Liver (tissue), 9 donors: ENCODE measurements around the gene RNF13. TPM values are rescaled to one million over a fixed set of nuclear protein-coding genes. Genes with fewer than 3 reads are reported as not detected.

ENCODE experiments used
- DNase-seq: peaks from one replicate; pipeline ENCODE4 v3.0.0-alpha.2; 2017; ENCODE audit warnings: low spot score
- H3K27ac ChIP-seq, 2 donors: one replicate each; pipeline ENCODE4 v1.7.0; 2013; ENCODE audit warnings: inconsistent platforms in 2 of 2, low read length in 2 of 2, control low read depth in 1 of 2, low read depth in 1 of 2, mild to moderate bottlenecking in 1 of 2
- H3K27me3 ChIP-seq, 4 donors: one replicate each; pipeline versions ENCODE4 v1.6.1 to v1.7.0; 2013; ENCODE audit warnings: low read length in 3 of 4, inconsistent platforms in 1 of 4, mild to moderate bottlenecking in 1 of 4, moderate library complexity in 1 of 4; ENCODE audit not compliant: control insufficient read depth in 4 of 4, insufficient read depth in 4 of 4
- H3K36me3 ChIP-seq, 4 donors: one replicate each; pipeline versions ENCODE4 v1.6.1 to v1.7.0; 2013; ENCODE audit warnings: low read length in 3 of 4, mild to moderate bottlenecking in 3 of 4, low read depth in 1 of 4, moderate library complexity in 1 of 4; ENCODE audit not compliant: control insufficient read depth in 4 of 4, insufficient read depth in 3 of 4
- H3K4me1 ChIP-seq, 4 donors: one replicate each; pipeline versions ENCODE4 v1.6.1 to v1.7.0; 2013; ENCODE audit warnings: low read length in 3 of 4, mild to moderate bottlenecking in 3 of 4, moderate library complexity in 1 of 4; ENCODE audit not compliant: control insufficient read depth in 4 of 4, insufficient read depth in 4 of 4
- H3K4me3 ChIP-seq, 3 donors: one replicate each; pipeline versions ENCODE4 v1.6.1 to v1.7.0; 2013; ENCODE audit warnings: low read length in 3 of 3, control low read depth in 1 of 3, low read depth in 1 of 3, mild to moderate bottlenecking in 1 of 3
- H3K9ac ChIP-seq, 2 donors: one replicate each; pipeline ENCODE4 v1.7.0; 2013; ENCODE audit warnings: low read length in 2 of 2, mild to moderate bottlenecking in 2 of 2, moderate library complexity in 2 of 2, control low read depth in 1 of 2, low read depth in 1 of 2
- H3K9me3 ChIP-seq, 4 donors: one replicate each; pipeline versions ENCODE4 v1.6.1 to v1.7.0; 2013; ENCODE audit warnings: low read length in 3 of 4; ENCODE audit not compliant: control insufficient read depth in 4 of 4
- EGR1 ChIP-seq, 2 donors: IDR thresholded peaks; 2 replicates each; pipeline ENCODE4 v1.6.1; 2016 to 2018; ENCODE audit warnings: antibody characterized with exemption in 2 of 2, low read depth in 2 of 2
- FOXA1 ChIP-seq: IDR thresholded peaks from 2 replicates; pipeline ENCODE4 v1.6.1; 2016; ENCODE audit warnings: antibody characterized with exemption
- FOXA2 ChIP-seq: IDR thresholded peaks from 2 replicates; pipeline ENCODE4 v1.6.1; 2016; ENCODE audit warnings: antibody characterized with exemption
- GABPA ChIP-seq, 2 donors: IDR thresholded peaks in 1 of 2; conservative IDR thresholded peaks in 1 of 2; 2 replicates each; pipeline ENCODE4 v1.6.1; 2016; ENCODE audit warnings: antibody characterized with exemption in 2 of 2, mild to moderate bottlenecking in 1 of 2, moderate library complexity in 1 of 2
- HNF4A ChIP-seq, 2 donors: conservative IDR thresholded peaks; 2 replicates each; pipeline ENCODE4 v1.6.1; 2016; ENCODE audit warnings: antibody characterized with exemption in 2 of 2, mild to moderate bottlenecking in 2 of 2
- HNF4G ChIP-seq: IDR thresholded peaks from 2 replicates; pipeline ENCODE4 v1.6.1; 2016; ENCODE audit warnings: antibody characterized with exemption
- JUND ChIP-seq, 2 donors: IDR thresholded peaks; 2 replicates each; pipeline ENCODE4 v1.6.1; 2016; ENCODE audit warnings: antibody characterized with exemption in 2 of 2
- NR2F2 ChIP-seq: IDR thresholded peaks from 2 replicates; pipeline ENCODE4 v1.6.1; 2016; ENCODE audit warnings: antibody characterized with exemption
- RAD21 ChIP-seq, 2 donors: IDR thresholded peaks; 2 replicates each; pipeline ENCODE4 v1.6.1; 2016; ENCODE audit warnings: antibody characterized with exemption in 2 of 2, mild to moderate bottlenecking in 2 of 2
- RXRA ChIP-seq, 2 donors: IDR thresholded peaks; 2 replicates each; pipeline ENCODE4 v1.6.1; 2017 to 2018; ENCODE audit warnings: antibody characterized with exemption in 2 of 2, mild to moderate bottlenecking in 1 of 2
- SP1 ChIP-seq: IDR thresholded peaks from 2 replicates; pipeline ENCODE4 v1.6.1; 2018; ENCODE audit warnings: antibody characterized with exemption, mild to moderate bottlenecking
- TAF1 ChIP-seq: conservative IDR thresholded peaks from 2 replicates; pipeline ENCODE4 v1.6.1; 2016; ENCODE audit warnings: antibody characterized with exemption, mild to moderate bottlenecking
- WGBS: extraction: QIAGEN DNeasy Blood & Tissue Kit; methylation state at CpG from one replicate; pipeline ENCODE4 v1.1.7; 2013; 5-methylcytosine and 5-hydroxymethylcytosine counted together
- polyA plus RNA-seq, 2 donors: library from polyadenylated mRNA; stranded (reverse) in 1 of 2; unstranded in 1 of 2; fragments of 200-250 nt in 1 of 2; fragments of >200 nt in 1 of 2; fragmentation: Nextera tagmentation in 1 of 2; extraction: Ambion mirVana in 1 of 2; gene quantifications; one replicate each; pipeline versions ENCODE4 v1.2.1 to v1.2.3, GENCODE V29; 2013 to 2015
- total RNA-seq, 2 donors: library from RNA; depleted of rRNA; stranded (reverse); fragments of >200 nt; gene quantifications; one replicate each; pipeline ENCODE4 v1.2.3, GENCODE V29; 2014
- TF ChIP-seq, protein P1 (sequence below): IDR thresholded peaks from 2 replicates; pipeline ENCODE4 v1.6.1; 2016; ENCODE audit warnings: antibody characterized with exemption
- TF ChIP-seq, protein P2 (sequence below): fragments of 150-350 bp; IDR thresholded peaks from 2 replicates; pipeline ENCODE4 v1.5.1; 2017; ENCODE audit warnings: improper control_type of control experiment, low read depth, low read length; ENCODE audit not compliant: missing input control
- TF ChIP-seq, protein P3 (sequence below): IDR thresholded peaks from 2 replicates; pipeline ENCODE4 v1.6.1; 2016; ENCODE audit warnings: antibody characterized with exemption
- TF ChIP-seq, protein P4 (sequence below): IDR thresholded peaks from 2 replicates; pipeline ENCODE4 v1.6.1; 2016; ENCODE audit warnings: antibody characterized with exemption
- donor health status: healthy.
- donor health status: healthy.
- donor health status: healthy.
- donor health status: healthy.
- donor health status: healthy.

The RNF13 gene
- total and polyA plus RNA-seq, 4 donors: 31.3 to 70.5 (median 59.9) TPM

DNA sequence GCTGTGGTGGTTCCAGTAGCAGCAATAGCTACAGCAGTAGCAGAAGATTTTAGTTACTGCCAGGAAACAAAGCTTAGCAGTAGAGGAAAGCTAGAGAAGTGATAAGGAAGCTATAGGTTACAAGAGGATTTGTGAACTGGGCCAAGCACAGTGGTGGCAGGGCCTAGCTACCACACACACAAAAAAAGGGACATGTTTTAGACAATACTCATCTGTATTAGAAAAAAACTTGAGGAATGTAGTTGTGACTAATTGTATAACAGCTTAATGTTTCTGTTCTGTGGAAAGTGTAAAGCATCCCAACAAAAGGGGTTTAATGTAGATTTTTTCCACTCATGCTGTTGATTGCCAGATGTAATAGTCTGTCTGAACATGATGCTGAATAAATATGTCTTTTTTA lies 187.6 kb downstream of the RNF13 start:
- no peak for DNase-seq
- H3K4me3 ChIP-seq: no peak overlapping the region
- H3K27ac ChIP-seq: no peak overlapping the region
- TF ChIP-seq FOXA2 (no peak), RXRA (IDR thresholded peaks at IDR 0.05) (no peak), RAD21 (IDR thresholded peaks at IDR 0.05) (no peak), NR2F2 (no peak), FOXA1 (no peak), EGR1 (IDR thresholded peaks at IDR 0.05; ENCODE audit: low read depth in 2 of 2) (no peak), JUND (IDR thresholded peaks at IDR 0.05) (no peak), HNF4A (conservative IDR thresholded peaks at IDR 0.05) (no peak), SP1 (no peak), HNF4G (no peak), TAF1 (no peak), GABPA (IDR thresholded peaks at IDR 0.05 in 1 of 2, conservative IDR thresholded peaks at IDR 0.05 in 1 of 2) (no peak)
- TF ChIP-seq, protein P1, sequence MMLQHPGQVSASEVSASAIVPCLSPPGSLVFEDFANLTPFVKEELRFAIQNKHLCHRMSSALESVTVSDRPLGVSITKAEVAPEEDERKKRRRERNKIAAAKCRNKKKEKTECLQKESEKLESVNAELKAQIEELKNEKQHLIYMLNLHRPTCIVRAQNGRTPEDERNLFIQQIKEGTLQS: no peak
- TF ChIP-seq, protein P2, sequence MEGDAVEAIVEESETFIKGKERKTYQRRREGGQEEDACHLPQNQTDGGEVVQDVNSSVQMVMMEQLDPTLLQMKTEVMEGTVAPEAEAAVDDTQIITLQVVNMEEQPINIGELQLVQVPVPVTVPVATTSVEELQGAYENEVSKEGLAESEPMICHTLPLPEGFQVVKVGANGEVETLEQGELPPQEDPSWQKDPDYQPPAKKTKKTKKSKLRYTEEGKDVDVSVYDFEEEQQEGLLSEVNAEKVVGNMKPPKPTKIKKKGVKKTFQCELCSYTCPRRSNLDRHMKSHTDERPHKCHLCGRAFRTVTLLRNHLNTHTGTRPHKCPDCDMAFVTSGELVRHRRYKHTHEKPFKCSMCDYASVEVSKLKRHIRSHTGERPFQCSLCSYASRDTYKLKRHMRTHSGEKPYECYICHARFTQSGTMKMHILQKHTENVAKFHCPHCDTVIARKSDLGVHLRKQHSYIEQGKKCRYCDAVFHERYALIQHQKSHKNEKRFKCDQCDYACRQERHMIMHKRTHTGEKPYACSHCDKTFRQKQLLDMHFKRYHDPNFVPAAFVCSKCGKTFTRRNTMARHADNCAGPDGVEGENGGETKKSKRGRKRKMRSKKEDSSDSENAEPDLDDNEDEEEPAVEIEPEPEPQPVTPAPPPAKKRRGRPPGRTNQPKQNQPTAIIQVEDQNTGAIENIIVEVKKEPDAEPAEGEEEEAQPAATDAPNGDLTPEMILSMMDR: no peak
- TF ChIP-seq, protein P3, sequence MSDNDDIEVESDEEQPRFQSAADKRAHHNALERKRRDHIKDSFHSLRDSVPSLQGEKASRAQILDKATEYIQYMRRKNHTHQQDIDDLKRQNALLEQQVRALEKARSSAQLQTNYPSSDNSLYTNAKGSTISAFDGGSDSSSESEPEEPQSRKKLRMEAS: no peak
- H3K36me3 ChIP-seq: no peaks in the 10 kb centered on the region
- H3K4me1 ChIP-seq: no peaks in the 10 kb centered on the region
- no peaks in the 10 kb centered on the region for H3K27me3 ChIP-seq
- H3K9me3 ChIP-seq: no peaks in the 10 kb centered on the region
- no peak overlapping the region for H3K9ac ChIP-seq

DNA sequence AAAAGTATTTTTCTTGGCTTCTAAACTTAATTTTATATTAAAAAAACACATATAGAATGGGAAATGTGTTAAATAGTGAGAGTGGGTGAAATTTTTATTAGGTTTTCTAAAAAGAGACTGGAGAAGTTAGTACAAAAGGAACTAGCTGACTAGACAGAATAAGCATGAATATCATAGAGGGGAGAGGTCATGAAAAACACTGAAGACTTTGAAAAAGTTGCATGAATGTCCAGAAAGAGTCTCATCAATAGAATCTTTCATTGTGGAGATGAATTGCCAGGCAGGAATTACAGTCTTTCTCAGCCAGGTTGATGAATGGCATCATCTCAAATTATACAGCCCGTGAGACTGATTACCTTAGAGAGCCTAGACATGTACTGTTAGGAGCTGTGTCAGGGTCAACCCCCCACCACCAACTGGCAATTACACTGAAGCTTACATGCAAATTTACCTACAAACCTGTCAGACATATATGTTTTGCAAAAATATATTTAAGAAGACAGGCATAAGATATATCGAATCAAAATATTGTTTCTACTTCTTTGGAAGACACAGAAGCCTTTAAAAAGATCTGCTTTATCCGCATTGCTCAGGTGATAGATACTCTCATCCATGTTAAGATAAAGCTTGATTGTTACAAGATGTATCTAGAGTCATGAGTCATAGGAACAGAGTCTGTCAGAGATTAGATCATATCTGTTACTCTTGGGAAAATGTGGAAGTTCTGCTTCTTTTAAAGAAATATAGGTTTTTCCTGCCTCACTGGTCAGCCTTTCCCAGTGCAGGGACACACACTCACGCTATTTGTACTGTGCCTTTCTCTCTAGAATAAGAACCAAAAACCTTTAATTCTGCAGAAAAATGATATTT lies 192.5 kb downstream of the RNF13 start:
- no peak overlapping the region for H3K4me3 ChIP-seq

More for the DNA sequence above, 192.5 kb downstream of the RNF13 start:
- Histone ChIP-seq H3K27ac (no peak overlapping the region), H3K27me3 (no peaks in the 10 kb centered on the region), H3K36me3 (no peaks in the 10 kb centered on the region), H3K9ac (no peak overlapping the region), H3K9me3 (no peaks in the 10 kb centered on the region), H3K4me1 (no peaks in the 10 kb centered on the region)
- DNase-seq: no peak
- TF ChIP-seq RXRA (IDR thresholded peaks at IDR 0.05): no peak
- TF ChIP-seq, protein P4, sequence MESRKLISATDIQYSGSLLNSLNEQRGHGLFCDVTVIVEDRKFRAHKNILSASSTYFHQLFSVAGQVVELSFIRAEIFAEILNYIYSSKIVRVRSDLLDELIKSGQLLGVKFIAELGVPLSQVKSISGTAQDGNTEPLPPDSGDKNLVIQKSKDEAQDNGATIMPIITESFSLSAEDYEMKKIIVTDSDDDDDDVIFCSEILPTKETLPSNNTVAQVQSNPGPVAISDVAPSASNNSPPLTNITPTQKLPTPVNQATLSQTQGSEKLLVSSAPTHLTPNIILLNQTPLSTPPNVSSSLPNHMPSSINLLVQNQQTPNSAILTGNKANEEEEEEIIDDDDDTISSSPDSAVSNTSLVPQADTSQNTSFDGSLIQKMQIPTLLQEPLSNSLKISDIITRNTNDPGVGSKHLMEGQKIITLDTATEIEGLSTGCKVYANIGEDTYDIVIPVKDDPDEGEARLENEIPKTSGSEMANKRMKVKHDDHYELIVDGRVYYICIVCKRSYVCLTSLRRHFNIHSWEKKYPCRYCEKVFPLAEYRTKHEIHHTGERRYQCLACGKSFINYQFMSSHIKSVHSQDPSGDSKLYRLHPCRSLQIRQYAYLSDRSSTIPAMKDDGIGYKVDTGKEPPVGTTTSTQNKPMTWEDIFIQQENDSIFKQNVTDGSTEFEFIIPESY: no peak
- TF ChIP-seq, protein P2: no peak
- TF ChIP-seq FOXA1: no peak
- no peak for TF ChIP-seq RAD21 (IDR thresholded peaks at IDR 0.05)
- WGBS: 75% methylated on average over 4 of the region's 4 CpGs
